Pulmonary artery endothelial cell (primary cell): Measurements from ENCODE around the gene CAMK2D. TPM values are rescaled to one million over a fixed set of nuclear protein-coding genes. Genes with fewer than 3 reads are reported as not detected.
"Not testable (repeated sequence)": the region's sequence is repeated elsewhere in the genome, so short reads cannot be mapped to it uniquely, and the experiment has no call there.

ENCODE experiments used
- DNase-seq: peaks from one replicate; pipeline ENCODE4 v3.0.0-alpha.2; 2011; ENCODE audit warnings: low read depth, low spot score
- total RNA-seq: library from RNA; depleted of rRNA; stranded (reverse); fragments of >200 nt; gene quantifications from 2 replicates; pipeline ENCODE4 v1.2.3, GENCODE V29; 2014

The CAMK2D gene
- total RNA-seq, 1 donor from 2014 or later, result 38.1 TPM

GRCh38 chr4:113685157-113685556 is 76.4 kb downstream of the CAMK2D start:
- not testable (repeated sequence) for DNase-seq

DNA sequence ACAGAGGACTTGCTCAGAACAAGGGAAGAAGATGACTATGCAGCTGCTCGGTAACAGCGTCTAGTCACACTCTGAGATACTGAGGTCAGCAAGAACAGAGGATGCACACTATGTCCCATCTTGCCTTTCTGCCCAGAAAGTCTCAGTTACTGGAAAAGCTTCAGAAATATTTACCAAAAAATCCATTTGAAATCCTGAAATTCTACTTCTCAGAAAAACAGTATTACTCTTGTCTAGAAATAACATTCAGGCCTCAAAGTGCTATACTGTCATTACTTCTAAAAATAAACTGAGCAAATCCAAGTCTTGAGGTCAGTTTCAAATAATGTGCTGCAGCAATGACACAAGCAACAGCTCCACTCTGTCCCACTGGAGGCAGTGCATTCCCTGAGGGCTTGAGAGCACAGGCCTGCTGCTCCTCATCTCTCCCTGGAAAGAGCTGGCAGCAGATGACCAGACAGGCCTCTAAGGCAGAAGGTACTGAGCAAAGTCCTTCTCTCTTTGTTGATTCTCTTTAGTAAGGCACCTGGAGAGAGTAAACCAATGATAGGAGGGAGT is 76.9 kb downstream of the CAMK2D start:
- DNase-seq, result no peak

GRCh38 chr4:113682730-113683537 is 78.6 kb downstream of the CAMK2D start:
- DNase-seq, result no peak

GRCh38 chr4:113678641-113679040 is 82.9 kb downstream of the CAMK2D start:
- no peak for DNase-seq

DNA sequence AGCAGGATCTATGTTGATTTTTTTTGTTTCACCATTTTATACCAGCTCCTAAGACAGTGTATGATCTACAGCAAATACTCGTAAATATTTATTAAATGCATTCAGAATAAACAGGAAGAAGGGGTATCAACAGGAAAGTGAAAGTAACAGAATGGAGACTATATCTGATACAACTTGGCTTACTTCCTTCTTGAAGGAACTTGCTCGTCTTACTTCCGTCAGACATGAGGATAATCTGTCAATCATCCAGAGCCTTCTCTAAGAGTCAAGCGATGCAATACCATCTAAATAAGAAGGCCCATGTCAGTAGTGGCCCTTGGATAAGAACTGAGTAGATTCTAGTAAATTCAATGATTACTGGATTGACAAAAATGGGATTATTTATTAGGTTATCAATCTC is 84.2 kb downstream of the CAMK2D start:
- no peak for DNase-seq

DNA sequence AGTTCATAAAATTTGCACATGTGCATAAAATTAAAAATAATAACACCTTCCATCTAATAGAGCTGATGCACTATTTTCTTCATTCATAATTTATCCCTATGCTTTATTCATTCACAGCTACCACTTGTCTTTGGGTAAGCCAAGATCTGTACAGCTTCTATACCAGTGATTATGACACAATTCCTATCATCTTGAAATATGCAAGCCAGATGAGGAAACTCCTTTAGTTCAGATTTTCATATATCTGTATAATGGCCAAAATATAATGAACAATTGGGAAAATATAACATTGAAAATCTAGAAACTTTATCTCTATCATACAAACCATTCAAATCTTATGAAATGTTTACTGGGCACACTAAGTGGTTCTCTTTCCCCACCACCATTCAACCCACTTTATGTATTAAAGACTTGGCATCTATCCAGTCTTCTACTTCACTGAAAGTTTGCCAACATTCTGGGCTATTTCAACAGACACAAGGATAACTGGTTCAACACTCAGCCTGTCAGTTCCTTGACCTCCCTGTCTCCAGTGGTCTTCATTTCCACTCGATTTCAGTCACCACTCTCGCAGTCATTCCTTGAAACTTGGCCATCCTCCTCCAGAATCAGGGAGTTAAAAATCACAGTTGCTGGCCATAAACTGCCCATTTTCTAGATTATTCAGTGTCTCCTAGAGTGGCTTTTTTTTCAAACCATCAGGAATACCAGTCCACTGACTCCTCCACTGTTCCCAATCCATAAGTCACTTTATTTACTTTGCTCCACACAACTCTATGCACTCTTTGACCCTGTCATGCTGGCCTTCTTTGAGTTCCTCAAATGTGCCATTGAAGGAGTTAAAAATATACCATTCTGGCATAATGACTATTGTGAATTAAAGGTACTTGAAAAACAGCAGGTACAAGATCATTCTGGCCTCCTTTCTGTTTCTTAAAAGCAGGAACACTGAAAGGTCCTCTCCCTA is 85.5 kb downstream of the CAMK2D start:
- DNase-seq, result no peak

- no peak for DNase-seq
Observed at GRCh38 chr4:113674733-113675132, 86.8 kb downstream of the CAMK2D start.

DNA sequence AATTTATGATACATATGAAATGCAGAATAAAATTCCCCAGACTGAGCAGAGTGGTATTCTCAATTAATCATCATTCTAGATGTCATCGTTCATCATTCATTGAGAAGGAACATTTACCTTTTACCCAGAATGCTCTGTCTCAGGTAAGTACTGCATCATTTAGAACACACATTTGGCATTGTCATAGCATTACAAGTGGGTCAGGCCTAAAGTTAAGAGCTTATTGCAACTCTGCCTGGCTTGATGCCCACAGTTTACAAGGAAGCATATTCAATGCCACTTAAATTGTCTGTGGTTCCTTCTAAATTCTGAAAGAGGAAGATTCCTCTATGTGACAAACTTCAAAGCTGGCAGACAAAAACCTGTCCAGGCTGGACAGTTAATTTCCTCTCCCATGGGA is 87.3 kb downstream of the CAMK2D start:
- no peak for DNase-seq

- DNase-seq, result no peak
Observed at GRCh38 chr4:113673450-113673849, 88.1 kb downstream of the CAMK2D start.

DNA sequence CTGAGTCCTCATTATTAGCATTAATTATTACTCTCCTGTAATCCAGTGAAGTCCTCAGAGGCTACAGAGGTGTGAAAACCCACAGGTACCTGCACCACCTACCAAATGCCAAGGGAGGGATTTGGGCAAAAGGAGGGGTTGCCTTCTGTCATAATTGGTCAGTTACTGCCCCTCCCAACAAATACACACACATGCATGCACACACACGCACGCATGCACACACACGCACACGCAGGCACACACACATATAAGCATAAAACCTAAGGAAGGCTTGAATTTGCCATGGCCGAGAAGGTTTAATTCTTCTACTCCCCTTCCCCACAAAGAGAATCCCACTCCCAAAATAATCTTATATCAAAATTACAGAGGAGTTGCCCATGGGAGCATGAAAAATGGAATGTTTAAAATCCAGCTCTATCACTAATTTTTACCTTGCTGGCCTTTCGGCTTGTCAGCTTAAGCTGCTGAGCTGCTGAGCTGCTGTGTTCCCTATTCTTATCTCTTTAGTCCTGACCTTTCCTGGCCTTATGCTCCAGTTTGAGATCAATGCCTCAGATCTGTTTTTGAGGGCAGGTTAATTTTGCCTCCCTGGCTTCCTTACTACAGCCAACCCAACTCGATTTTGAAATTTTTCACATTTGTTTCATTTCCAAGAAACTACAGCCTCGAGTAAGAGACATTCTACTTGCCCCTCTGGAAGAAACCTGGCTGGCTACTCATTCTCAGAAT is 95.0 kb downstream of the CAMK2D start:
- no peak for DNase-seq

GRCh38 chr4:113665036-113665435 is 96.5 kb downstream of the CAMK2D start:
- no peak for DNase-seq

GRCh38 chr4:113662581-113662980 is 99.0 kb downstream of the CAMK2D start:
- DNase-seq, result no peak

GRCh38 chr4:113659127-113659526 is 102.4 kb downstream of the CAMK2D start:
- DNase-seq, result no peak

DNA sequence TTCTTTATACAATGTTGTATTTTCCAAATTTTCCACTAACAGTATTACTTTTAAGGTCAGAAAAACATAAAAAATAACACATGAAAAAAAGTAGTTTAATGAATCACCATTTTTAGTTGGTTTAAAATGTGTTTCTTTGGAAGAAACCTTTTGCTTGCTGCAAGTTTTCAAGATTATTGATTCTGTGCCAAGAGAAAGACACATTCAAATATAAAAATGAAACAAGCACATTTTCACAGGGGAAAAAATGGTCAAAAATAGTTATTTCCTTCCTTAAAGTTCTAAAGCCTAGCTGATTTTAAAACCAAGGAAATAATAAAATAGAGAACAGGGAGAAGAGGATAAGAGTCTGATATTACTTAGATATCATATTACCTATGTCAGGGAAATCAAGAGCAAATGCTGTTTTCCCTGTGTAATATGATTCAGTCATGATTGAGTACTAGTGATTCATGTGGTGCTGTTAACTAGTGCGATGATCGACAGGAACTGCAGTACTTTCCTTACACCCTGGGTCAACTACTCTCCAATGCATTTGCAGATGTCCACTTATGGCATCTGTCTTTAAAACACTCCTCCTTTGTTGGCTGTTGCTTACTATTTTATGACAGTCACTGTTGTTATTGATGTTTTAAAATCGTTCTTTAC is 103.8 kb downstream of the CAMK2D start:
- DNase-seq, result no peak

DNA sequence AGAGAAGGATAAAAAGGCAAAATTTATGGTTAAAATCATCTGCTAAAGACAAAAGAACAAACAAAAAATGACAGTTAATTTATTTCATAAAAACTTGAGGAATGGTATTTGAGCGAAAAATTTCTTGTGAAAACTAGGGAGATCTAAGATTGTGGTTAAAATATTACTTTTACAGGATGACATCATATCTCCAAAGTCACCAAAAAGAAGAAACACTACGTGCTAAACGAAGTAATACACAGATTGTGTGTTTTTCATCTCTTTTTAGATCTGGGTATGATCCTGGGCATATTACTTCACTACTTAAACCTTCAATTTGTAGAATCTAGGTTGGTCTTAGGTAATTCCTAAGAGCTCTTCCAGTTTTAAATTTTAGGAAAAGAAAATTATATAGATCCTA is 107.7 kb downstream of the CAMK2D start:
- DNase-seq, result no peak

- no peak for DNase-seq
Observed at GRCh38 chr4:113646442-113646822, 115.1 kb downstream of the CAMK2D start.

DNA sequence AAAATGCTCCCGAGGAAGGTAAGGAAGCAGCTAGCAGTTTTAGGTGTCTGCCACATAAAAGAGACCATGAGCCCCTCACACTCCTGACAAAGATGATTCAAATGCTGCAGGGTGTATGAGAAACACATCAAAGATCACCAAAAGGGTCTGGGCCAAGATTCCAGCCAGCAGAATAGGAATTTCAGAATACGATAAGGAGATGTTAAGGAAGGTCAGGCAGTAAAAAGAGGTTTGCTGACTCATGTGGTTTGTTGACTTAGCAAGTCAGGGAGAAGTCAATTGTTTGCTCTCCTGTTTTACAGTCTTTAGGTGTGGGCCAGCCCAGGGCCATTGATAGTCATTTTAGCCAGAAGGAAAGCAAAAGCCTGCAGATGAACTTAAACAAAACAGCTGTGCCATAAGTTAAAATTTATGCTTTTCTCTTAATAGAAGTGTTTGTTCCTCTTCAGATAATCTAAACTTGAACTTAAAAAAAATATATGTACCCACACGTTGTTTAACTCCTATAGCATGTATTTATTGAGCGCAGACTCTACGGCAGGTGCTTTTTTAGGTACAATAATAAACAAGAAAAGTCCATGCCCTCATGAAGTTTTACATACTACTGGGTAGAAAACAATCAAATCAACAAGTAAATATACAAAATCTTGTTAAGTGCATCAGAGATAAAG is 115.6 kb downstream of the CAMK2D start:
- DNase-seq, result peak; percentile 45

DNA sequence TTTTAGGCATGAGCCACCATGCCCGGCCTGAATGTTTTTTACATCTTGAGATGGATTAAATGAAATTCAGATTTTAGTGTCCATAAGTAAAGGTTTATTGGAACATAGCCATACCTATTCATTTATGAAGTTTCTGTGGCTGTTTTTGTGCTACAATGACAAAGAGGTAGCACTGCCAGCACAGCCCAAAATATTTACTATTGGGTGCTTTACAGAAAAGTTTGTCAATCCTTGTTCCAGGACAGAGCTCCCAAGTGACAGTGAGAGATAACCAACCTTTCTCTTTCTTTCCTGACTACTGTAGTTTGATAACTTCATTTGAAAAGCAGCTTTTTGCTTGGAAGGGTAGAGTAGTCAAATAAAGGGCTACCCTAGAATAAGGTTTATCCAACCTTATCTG is 116.2 kb downstream of the CAMK2D start:
- no peak for DNase-seq

DNA sequence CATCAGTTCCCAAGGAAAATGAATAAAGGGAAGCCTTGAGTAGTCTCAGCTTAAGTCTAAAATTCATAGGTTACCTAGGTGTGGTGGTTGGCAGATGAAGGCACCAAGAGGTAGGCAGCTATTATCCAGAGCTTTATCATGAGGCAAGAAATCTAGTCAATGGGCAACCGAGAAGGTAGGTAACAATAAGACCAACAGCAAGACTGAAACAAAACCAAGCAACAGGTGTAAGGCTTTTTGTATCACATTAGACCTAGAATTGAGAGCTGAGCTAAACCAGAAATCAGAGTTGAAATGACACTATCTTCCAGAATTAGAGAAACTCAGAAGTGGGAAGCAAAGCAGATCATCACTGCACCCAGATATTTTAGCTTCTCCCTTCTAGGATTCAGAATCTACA is 117.1 kb downstream of the CAMK2D start:
- no peak for DNase-seq

- no peak for DNase-seq
Observed at GRCh38 chr4:113643505-113643904, 118.0 kb downstream of the CAMK2D start.
